ENCODE results near the gene WDR46. TPM values are rescaled to one million over a fixed set of nuclear protein-coding genes. Genes with fewer than 3 reads are reported as not detected.

Gene WDR46
- total RNA-seq, 4 donors from 2014 or later, result 25.0 to 87.2 (median 55.8) TPM

- Histone ChIP-seq H3K9me3 (no peaks in the 10 kb centered on the region), H3K4me1 (peaks cover 12 to 27% (median 24%) of the 10 kb centered on the region in 4 donors), H3K27me3 (peaks cover 4% of the 10 kb centered on the region), H3K36me3 (no peaks in the 10 kb centered on the region), H3K27ac (peak overlapping the region; percentile 88 to 93 (median 92)), H3K4me3 (peak overlapping the region; percentile 35 to 60 (median 50))
- no peak for DNase-seq
- intact Hi-C loops (cut with DNase I; ENCODE audit: low total_unique reads), result loop anchor here (5.0 to 10.0 kb wide), 3 partner anchors 85 to 235 kb away; no protein-coding TSS in a partner anchor
- TF ChIP-seq EP300 (IDR thresholded peaks at IDR 0.05; ENCODE audit: low read depth), result no peak
- no peak for TF ChIP-seq POLR2A (IDR thresholded peaks at IDR 0.05)
- TF ChIP-seq CTCF (IDR thresholded peaks at IDR 0.05), result no peak
- 16 to 75% methylated on average over 1 to 15 of the region's 15 CpGs for WGBS, 2 donors (ENCODE audit: low coverage in 1 of 2)
- in situ Hi-C loops (cut with MboI; ENCODE audit: low pct_ligation_motif_present in 1 of 4, low pct_unique_long_range_greater_than_20kb in 1 of 4, low sequenced_read_pairs in 3 of 4), result loop anchor here (5.0 to 25.0 kb wide), 5 partner anchors 85 to 238 kb away; partner anchors contain the start of gene HLA-DOA (in 1 of the 4)
Observed at GRCh38 chr6:33249732-33250630, 39.1 kb downstream of the WDR46 start.

GRCh38 chr6:33248932-33249731 is 39.9 kb downstream of the WDR46 start:
- intact Hi-C loops (cut with DNase I; ENCODE audit: low total_unique reads) (loop anchor here (5.0 to 10.0 kb wide), 3 partner anchors 84 to 234 kb away; no protein-coding TSS in a partner anchor), in situ Hi-C loops (cut with MboI; ENCODE audit: low pct_ligation_motif_present in 1 of 4, low pct_unique_long_range_greater_than_20kb in 1 of 4, low sequenced_read_pairs in 3 of 4) (loop anchor here (5.0 to 25.0 kb wide), 5 partner anchors 84 to 237 kb away; partner anchors contain the start of gene HLA-DOA (in 1 of the 4))
- Histone ChIP-seq H3K27me3 (peaks cover 4% of the 10 kb centered on the region), H3K9me3 (no peaks in the 10 kb centered on the region), H3K4me1 (peaks cover 12 to 27% (median 24%) of the 10 kb centered on the region in 4 donors), H3K4me3 (peak overlapping the region; percentile 35 to 60 (median 50)), H3K27ac (peak overlapping the region; percentile 88 to 93 (median 92)), H3K36me3 (no peaks in the 10 kb centered on the region)
- peak; percentile 99 for DNase-seq
- WGBS, 2 donors (ENCODE audit: low coverage in 1 of 2), result 0% methylated on average over 43 of the region's 58 CpGs; no CpG with 5 or more reads in 1 of the 2 donors
- TF ChIP-seq POLR2AphosphoS5 (IDR thresholded peaks at IDR 0.05) (peak; percentile 76 to 90 (median 78)), CTCF (IDR thresholded peaks at IDR 0.05) (no peak), POLR2A (IDR thresholded peaks at IDR 0.05) (peak; percentile 87)

- H3K4me3 ChIP-seq, result peak overlapping the region; percentile 5 to 60 (median 38)
- intact Hi-C loops (cut with DNase I; ENCODE audit: low total_unique reads) (loop anchor here (5.0 to 10.0 kb wide), 3 partner anchors 84 to 234 kb away; no protein-coding TSS in a partner anchor), in situ Hi-C loops (cut with MboI; ENCODE audit: low pct_ligation_motif_present in 1 of 4, low pct_unique_long_range_greater_than_20kb in 1 of 4, low sequenced_read_pairs in 3 of 4) (loop anchor here (5.0 to 25.0 kb wide), 5 partner anchors 84 to 236 kb away; partner anchors contain the start of gene HLA-DOA (in 1 of the 4))
- no peaks in the 10 kb centered on the region for H3K9me3 ChIP-seq
- H3K27me3 ChIP-seq, result peaks cover 4% of the 10 kb centered on the region
- peaks cover 12 to 27% (median 24%) of the 10 kb centered on the region in 4 donors for H3K4me1 ChIP-seq
- no peak for DNase-seq
- H3K27ac ChIP-seq, result peak overlapping the region; percentile 88 to 93 (median 92)
- no peak for TF ChIP-seq POLR2AphosphoS5 (IDR thresholded peaks at IDR 0.05)
- peak in 2 of 5 experiments; percentile 22 to 46 for TF ChIP-seq CTCF (IDR thresholded peaks at IDR 0.05)
- H3K36me3 ChIP-seq, result no peaks in the 10 kb centered on the region
- WGBS, 2 donors (ENCODE audit: low coverage in 1 of 2), result 1% methylated on average over 18 of the region's 18 CpGs; no CpG with 5 or more reads in 1 of the 2 donors
Observed at GRCh38 chr6:33248643-33248931, 40.5 kb downstream of the WDR46 start.
